ENCODE measurements around the gene WRAP53.

Gene WRAP53

DNA sequence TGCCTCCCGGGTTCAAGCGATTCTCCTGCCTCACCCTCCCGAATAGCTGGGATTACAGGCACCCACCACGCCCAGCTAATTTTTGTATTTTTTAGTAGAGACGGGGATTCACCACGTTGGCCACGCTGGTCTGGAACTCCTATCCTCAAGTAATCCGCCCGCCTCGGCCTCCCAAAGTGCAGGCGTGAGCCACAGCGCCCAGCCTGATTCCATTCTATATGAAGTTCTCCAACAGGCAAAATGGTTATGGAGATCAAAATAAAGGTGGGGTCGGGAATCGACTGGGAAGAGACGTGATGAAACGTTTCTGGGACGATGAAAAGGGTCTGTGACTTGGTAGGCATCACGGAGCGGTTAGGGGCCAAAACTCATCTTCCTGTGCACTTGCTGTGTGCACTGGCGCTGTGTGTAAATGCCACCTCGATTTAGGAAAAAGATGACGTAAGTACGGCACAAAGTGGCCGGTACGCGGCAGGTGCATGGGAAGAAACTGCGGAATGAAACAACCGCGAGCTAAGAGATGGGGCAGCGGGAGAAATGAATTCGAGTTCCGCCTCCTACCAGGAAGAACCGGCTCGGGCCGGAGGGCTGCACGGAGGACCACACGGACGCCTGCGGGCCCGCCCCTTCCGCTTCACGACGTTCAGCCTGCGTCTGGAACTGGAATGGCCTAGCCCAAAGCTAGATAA, 2.6 kb upstream of the WRAP53 start:
- TF ChIP-seq, protein P1, sequence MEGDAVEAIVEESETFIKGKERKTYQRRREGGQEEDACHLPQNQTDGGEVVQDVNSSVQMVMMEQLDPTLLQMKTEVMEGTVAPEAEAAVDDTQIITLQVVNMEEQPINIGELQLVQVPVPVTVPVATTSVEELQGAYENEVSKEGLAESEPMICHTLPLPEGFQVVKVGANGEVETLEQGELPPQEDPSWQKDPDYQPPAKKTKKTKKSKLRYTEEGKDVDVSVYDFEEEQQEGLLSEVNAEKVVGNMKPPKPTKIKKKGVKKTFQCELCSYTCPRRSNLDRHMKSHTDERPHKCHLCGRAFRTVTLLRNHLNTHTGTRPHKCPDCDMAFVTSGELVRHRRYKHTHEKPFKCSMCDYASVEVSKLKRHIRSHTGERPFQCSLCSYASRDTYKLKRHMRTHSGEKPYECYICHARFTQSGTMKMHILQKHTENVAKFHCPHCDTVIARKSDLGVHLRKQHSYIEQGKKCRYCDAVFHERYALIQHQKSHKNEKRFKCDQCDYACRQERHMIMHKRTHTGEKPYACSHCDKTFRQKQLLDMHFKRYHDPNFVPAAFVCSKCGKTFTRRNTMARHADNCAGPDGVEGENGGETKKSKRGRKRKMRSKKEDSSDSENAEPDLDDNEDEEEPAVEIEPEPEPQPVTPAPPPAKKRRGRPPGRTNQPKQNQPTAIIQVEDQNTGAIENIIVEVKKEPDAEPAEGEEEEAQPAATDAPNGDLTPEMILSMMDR (IDR thresholded peaks at IDR 0.05; ENCODE audit: low read depth, low read length): no peak
- H3K4me3 ChIP-seq (ENCODE audit: low read depth, low read length): peak overlapping the region; percentile 75

GRCh38 chr17:7686222-7687071, 1.8 kb upstream of the WRAP53 start:
- H3K4me3 ChIP-seq (ENCODE audit: low read depth, low read length): peak overlapping the region; percentile 75
- TF ChIP-seq, protein P1 (IDR thresholded peaks at IDR 0.05; ENCODE audit: low read depth, low read length): no peak

DNA sequence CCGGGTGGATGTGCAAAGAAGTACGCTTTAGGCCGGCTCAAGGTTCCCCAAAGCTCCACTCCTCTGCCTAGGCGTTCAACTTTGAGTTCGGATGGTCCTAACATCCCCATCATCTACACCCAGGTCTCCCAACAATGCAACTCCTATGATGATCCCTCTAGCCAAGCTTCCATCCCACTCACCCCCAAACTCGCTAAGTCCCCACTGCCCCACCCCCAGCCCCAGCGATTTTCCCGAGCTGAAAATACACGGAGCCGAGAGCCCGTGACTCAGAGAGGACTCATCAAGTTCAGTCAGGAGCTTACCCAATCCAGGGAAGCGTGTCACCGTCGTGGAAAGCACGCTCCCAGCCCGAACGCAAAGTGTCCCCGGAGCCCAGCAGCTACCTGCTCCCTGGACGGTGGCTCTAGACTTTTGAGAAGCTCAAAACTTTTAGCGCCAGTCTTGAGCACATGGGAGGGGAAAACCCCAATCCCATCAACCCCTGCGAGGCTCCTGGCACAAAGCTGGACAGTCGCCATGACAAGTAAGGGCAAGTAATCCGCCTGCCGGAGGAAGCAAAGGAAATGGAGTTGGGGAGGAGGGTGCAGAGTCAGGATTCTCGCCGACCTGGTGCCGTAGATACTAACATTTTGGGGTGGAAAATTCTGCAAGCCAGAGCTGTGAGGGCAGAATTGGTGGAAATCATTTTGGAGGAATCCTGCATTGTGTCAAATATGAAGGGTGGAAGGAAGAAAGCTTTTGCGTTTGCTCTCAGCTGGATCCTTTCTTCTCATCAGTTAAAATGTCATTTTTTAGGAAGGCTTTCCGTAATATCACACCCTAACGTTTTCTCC, 987 bp upstream of the WRAP53 start, which contains the start of gene TP53:
Gene TP53, minus strand, starts transcription at position 419 of the 836 bp plus-strand sequence. CDS start 10,896 bp downstream, outside the sequence.
- TF ChIP-seq, protein P1 (IDR thresholded peaks at IDR 0.05; ENCODE audit: low read depth, low read length): no peak
- H3K4me3 ChIP-seq (ENCODE audit: low read depth, low read length): peak within 1 kb of the TSS; percentile 75

DNA sequence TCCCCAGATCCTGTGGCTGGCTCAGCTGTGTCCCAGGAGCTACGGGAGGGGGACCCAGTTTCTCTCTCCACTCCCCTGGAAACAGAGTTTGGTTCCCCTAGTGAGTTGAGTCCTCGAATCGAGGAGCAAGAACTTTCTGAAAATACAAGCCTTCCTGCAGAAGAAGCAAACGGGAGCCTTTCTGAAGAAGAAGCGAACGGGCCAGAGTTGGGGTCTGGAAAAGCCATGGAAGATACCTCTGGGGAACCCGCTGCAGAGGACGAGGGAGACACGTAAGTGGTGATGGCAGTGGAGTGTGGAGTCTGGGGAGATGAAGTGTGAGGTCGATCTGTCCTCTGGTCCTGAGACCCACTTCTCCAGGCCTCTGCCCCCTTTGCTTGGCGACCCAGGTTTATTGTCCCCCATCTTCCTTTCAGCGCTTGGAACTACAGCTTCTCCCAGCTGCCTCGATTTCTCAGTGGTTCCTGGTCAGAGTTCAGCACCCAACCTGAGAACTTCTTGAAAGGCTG, 585 bp downstream of the WRAP53 start:
- peak overlapping the region; percentile 61 for H3K4me3 ChIP-seq (ENCODE audit: low read depth, low read length)
- TF ChIP-seq, protein P1 (IDR thresholded peaks at IDR 0.05; ENCODE audit: low read depth, low read length): no peak

DNA sequence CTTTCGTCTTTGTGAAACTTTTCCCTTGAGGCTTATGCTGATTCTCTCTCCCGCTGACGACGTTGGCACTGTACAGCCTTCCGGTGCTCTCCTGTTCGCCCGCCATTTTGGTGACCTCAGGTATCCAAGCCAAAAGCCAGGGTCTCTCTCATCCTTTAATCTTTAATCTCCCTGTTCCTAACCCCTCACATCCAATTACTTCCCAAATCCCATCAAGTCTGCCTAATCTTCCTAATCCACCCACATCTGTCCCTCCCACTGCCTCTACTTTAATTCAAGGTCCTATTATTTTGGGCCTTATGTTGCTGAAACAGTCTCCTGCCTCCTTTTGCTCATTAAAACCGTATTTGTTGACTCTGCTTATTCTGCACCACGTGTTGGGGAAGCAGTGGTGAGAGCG, 7.3 kb downstream of the WRAP53 start:
- TF ChIP-seq, protein P1 (IDR thresholded peaks at IDR 0.05; ENCODE audit: low read depth, low read length): no peak
- no peak overlapping the region for H3K4me3 ChIP-seq (ENCODE audit: low read depth, low read length)

DNA sequence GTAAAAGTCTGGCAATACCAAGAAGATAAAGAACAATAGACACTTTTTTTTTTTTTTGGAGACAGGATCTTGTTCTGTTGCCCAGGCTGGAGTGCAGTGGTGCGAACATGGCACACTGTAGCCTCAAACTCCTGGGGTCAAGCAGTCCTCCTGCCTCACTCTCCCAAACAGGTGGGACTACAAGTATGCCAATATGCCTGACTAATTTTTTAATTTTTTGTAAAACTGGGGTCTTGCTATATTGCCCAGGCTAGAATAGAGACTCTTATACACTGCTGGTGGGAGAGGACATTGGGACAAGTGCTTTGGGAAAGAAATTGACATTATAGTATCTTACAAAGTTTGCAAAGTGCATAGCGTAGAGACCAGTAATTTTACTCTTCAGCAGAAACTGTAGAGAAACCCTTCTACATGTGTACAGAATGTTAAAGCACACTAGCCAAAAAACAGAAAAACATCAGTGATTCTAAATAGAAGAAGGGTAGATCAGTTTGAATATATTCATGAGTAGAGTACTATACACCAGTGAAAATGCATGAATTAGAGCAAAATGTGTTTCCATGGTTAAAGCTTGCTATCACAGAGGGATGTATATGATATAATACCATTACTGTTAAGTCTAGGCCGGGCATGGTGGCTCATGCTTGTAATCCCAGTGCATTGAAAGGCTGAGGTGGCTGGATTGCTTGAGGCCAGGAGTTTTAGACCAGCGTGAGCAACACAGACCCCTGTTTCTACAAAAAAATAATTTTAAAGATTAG, 9.7 kb downstream of the WRAP53 start:
- H3K4me3 ChIP-seq (ENCODE audit: low read depth, low read length): no peak overlapping the region
- TF ChIP-seq, protein P1 (IDR thresholded peaks at IDR 0.05; ENCODE audit: low read depth, low read length): no peak
